Endothelial cell of umbilical vein (primary cell): ENCODE results near the gene CNKSR3. TPM values are rescaled to one million over a fixed set of nuclear protein-coding genes. Genes with fewer than 3 reads are reported as not detected.

Experiments
- BruUV-seq: library from RNA; stranded (reverse); fragments of 400-500 nt; replicated peaks from 2 replicates; lab custom pipeline; 2021; lab: Mats Ljungman, UMichigan
- CTCF ChIA-PET: fragments of 300-600, 350-600 bp; sonication (Branson Sonifier 250); formaldehyde crosslinking; loops from one replicate; lab custom pipeline; 2021; ENCODE audit warnings: antibody characterized with exemption, inconsistent platforms; lab: Charles Lee
- POLR2A ChIA-PET: fragments of 300-600, 350-600 bp; sonication (Branson Sonifier 250); formaldehyde crosslinking; loops from one replicate; lab custom pipeline; 2021; ENCODE audit warnings: antibody characterized with exemption, inconsistent platforms; lab: Charles Lee
- DNase-seq: peaks from one replicate; pipeline ENCODE4 v3.0.0-alpha.2; 2011; ENCODE audit warnings: low read depth, low spot score
- FAIRE-seq: peaks from 2 replicates; lab custom pipeline; 2011; peaks lifted over from hg19 to GRCh38; lab: Jason Lieb, UNC
- H2AFZ ChIP-seq: 2 replicates; pipeline ENCODE4 v1.6.0; 2012; ENCODE audit warnings: low read depth, low read length, control low read depth, inconsistent platforms
- H3K27ac ChIP-seq: 2 replicates; pipeline ENCODE4 v1.5.1; 2011; ENCODE audit warnings: low read depth, mild to moderate bottlenecking, control low read depth, low read length, moderate library complexity; ENCODE audit not compliant: insufficient read depth
- H3K27me3 ChIP-seq, 2 experiments: 2 replicates each; pipeline versions ENCODE4 v1.6.0 to v1.6.1; 2011; ENCODE audit warnings: low read length in 2 of 2, mixed read lengths in 1 of 2; ENCODE audit not compliant: control insufficient read depth in 2 of 2, insufficient read depth in 2 of 2
- H3K36me3 ChIP-seq, 2 experiments: 2 replicates in 1 of 2; 3 replicates in 1 of 2; pipeline ENCODE4 v1.5.1; 2011; ENCODE audit warnings: low read length in 2 of 2, mild to moderate bottlenecking in 1 of 2, moderate library complexity in 1 of 2; ENCODE audit not compliant: control insufficient read depth in 2 of 2, insufficient read depth in 2 of 2; ENCODE audit errors: extremely low read depth in 1 of 2
- H3K4me1 ChIP-seq: 3 replicates; pipeline ENCODE4 v1.5.1; 2011; ENCODE audit warnings: mild to moderate bottlenecking, low read length; ENCODE audit not compliant: control insufficient read depth, insufficient read depth; ENCODE audit errors: extremely low read depth
- H3K4me2 ChIP-seq: 2 replicates; pipeline ENCODE4 v1.6.1; 2011; ENCODE audit warnings: low read length, control low read depth, mixed read lengths; ENCODE audit not compliant: insufficient read depth
- H3K4me3 ChIP-seq, 3 experiments: fragments of 200-600 bp in 1 of 3; sonication (generic), shearing (Covaris generic) in 1 of 3; replicated peaks in 1 of 3; 2 replicates each; pipeline ENCODE4 v1.5.1; 2011 to 2016; ENCODE audit warnings: control low read depth in 3 of 3, low read length in 3 of 3, mild to moderate bottlenecking in 2 of 3, inconsistent platforms in 1 of 3, low read depth in 1 of 3, moderate library complexity in 1 of 3; ENCODE audit not compliant: insufficient read depth in 1 of 3
- H3K79me2 ChIP-seq: 2 replicates; pipeline ENCODE4 v1.6.0; 2012; ENCODE audit warnings: low read length, inconsistent platforms; ENCODE audit not compliant: control insufficient read depth, insufficient read depth
- H3K9ac ChIP-seq: replicated peaks from 2 replicates; pipeline ENCODE3; 2011; ENCODE audit warnings: low read length, control low read depth; ENCODE audit not compliant: insufficient read depth; ENCODE audit errors: extremely low read depth
- H3K9me1 ChIP-seq: replicated peaks from 3 replicates; pipeline ENCODE4 v1.6.0; 2011; ENCODE audit warnings: mild to moderate bottlenecking, low read length; ENCODE audit not compliant: control insufficient read depth, insufficient read depth; ENCODE audit errors: extremely low read depth
- H3K9me3 ChIP-seq: replicated peaks from 2 replicates; pipeline ENCODE4 v1.5.1; 2012; ENCODE audit warnings: low read length, inconsistent platforms; ENCODE audit not compliant: control insufficient read depth, insufficient read depth
- H4K20me1 ChIP-seq: replicated peaks from 2 replicates; pipeline ENCODE3; 2011; ENCODE audit warnings: mild to moderate bottlenecking, low read length; ENCODE audit not compliant: control insufficient read depth, insufficient read depth; ENCODE audit errors: extremely low read depth
- EZH2 ChIP-seq: IDR thresholded peaks from 2 replicates; pipeline ENCODE4 v1.6.1; 2012; ENCODE audit warnings: borderline replicate concordance, low read depth, mild to moderate bottlenecking, moderate library complexity, low read length, inconsistent platforms; ENCODE audit not compliant: severe bottlenecking
- FOS ChIP-seq: IDR thresholded peaks from 2 replicates; pipeline ENCODE4 v1.6.1; 2011; ENCODE audit warnings: mild to moderate bottlenecking, low read length, moderate library complexity, borderline replicate concordance; ENCODE audit not compliant: insufficient read depth
- GATA2 ChIP-seq: IDR thresholded peaks from 2 replicates; pipeline ENCODE4 v1.7.0; 2011; ENCODE audit warnings: low read depth, mild to moderate bottlenecking, moderate library complexity, mixed read lengths, low read length; ENCODE audit not compliant: insufficient read length, insufficient read depth
- MYC ChIP-seq: IDR thresholded peaks from one replicate; pipeline ENCODE4 v1.6.1; 2011; ENCODE audit warnings: mild to moderate bottlenecking, low read depth, low read length
- POLR2AphosphoS5 ChIP-seq: IDR thresholded peaks from 2 replicates; pipeline ENCODE4 v1.6.1; 2012; ENCODE audit warnings: low read depth, mild to moderate bottlenecking, control low read depth, low read length, moderate library complexity; ENCODE audit not compliant: insufficient read depth
- dilution Hi-C: fragments of 300-500 bp; cut with MboI; formaldehyde crosslinking; loops from one replicate; pipeline ENCODE4 v1.15.0; 2019; ENCODE audit warnings: low sequenced_read_pairs; ENCODE audit not compliant: extremely low pct_ligation_motif_present
- intact Hi-C: fragments of 100-400 bp; cut with micrococcal nuclease; formaldehyde crosslinking; loops from one replicate; pipeline ENCODE4 v1.10.0; 2022
- polyA plus RNA-seq, 4 experiments: library from polyadenylated mRNA; depleted of rRNA in 3 of 4; stranded (reverse) in 3 of 4; unstranded in 1 of 4; fragments of >200 nt; gene quantifications; 2 replicates each; pipeline versions ENCODE4 v1.2.1 to v1.2.3, GENCODE V29; 2011 to 2012; ENCODE audit warnings: missing spikeins in 1 of 4
- total RNA-seq: library from RNA; stranded (reverse); gene quantifications from 2 replicates; pipeline ENCODE4 v1.2.3, GENCODE V29; 2021
- TF ChIP-seq, protein P1 (sequence below), 2 donors: IDR thresholded peaks; 1 replicate in 1 of 2; 2 replicates in 1 of 2; pipeline ENCODE4 v1.5.1; 2011; ENCODE audit warnings: low read length in 2 of 2, mild to moderate bottlenecking in 2 of 2, moderate library complexity in 2 of 2, control low read depth in 1 of 2, inconsistent platforms in 1 of 2, low read depth in 1 of 2; ENCODE audit not compliant: insufficient read depth in 1 of 2; ENCODE audit errors: extremely low read depth in 1 of 2
- TF ChIP-seq, protein P2 (sequence below): IDR thresholded peaks from 2 replicates; pipeline ENCODE4 v1.6.1; 2011; ENCODE audit not compliant: insufficient read depth, insufficient read length

CNKSR3 gene
- total and polyA plus RNA-seq, 2 donors (not counting 3 experiments of a cell fraction or from before 2014, with no cell fraction given) = 2.3 to 15.6 TPM

DNA sequence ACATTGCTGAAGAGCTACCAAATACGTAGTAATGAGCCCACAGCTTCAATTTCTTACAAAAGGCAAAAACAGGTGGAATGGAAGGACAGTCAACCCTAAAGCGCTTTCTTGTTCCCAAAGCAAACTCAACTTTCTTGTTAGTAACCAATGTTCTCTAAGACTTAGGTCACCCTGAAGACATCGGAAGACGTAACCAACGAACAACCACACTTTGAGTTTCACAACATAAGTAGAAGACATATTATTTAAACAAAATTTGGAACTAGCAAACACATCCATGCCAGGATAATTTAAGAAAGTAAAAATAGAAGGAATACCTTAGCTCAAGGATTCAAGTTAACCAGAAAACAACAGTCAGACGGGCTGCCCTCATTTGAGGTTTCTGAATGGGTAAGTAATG, 51.0 kb downstream of the CNKSR3 start:
- Histone ChIP-seq H3K4me1 (no peaks in the 10 kb centered on the region), H4K20me1 (peaks cover 2% of the 10 kb centered on the region), H3K27me3 (no peaks in the 10 kb centered on the region), H3K4me2 (no peak overlapping the region), H3K4me3 (no peak overlapping the region), H3K27ac (no peak overlapping the region), H3K36me3 (no peaks in the 10 kb centered on the region), H3K79me2 (no peaks in the 10 kb centered on the region), H3K9ac (no peak overlapping the region), H3K9me3 (no peaks in the 10 kb centered on the region), H3K9me1 (no peaks in the 10 kb centered on the region), H2AFZ (no peak overlapping the region)
- ChIA-PET POLR2A (interaction anchor here (0.9 kb wide), 1 partner anchor 15 kb away, joined by 3 read pairs; no protein-coding TSS in a partner anchor), CTCF (interaction anchor here (0.6 to 2.0 kb wide), 4 partner anchors 9 to 51 kb away, joined by 3 to 6 read pairs (median 5); partner anchors contain the start of gene CNKSR3)
- intact Hi-C loops = no loop called here
- FAIRE-seq = no peak
- no peak for DNase-seq
- dilution Hi-C loops = no loop called here
- no peak for TF ChIP-seq POLR2AphosphoS5
- TF ChIP-seq, protein P1, sequence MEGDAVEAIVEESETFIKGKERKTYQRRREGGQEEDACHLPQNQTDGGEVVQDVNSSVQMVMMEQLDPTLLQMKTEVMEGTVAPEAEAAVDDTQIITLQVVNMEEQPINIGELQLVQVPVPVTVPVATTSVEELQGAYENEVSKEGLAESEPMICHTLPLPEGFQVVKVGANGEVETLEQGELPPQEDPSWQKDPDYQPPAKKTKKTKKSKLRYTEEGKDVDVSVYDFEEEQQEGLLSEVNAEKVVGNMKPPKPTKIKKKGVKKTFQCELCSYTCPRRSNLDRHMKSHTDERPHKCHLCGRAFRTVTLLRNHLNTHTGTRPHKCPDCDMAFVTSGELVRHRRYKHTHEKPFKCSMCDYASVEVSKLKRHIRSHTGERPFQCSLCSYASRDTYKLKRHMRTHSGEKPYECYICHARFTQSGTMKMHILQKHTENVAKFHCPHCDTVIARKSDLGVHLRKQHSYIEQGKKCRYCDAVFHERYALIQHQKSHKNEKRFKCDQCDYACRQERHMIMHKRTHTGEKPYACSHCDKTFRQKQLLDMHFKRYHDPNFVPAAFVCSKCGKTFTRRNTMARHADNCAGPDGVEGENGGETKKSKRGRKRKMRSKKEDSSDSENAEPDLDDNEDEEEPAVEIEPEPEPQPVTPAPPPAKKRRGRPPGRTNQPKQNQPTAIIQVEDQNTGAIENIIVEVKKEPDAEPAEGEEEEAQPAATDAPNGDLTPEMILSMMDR (IDR thresholded peaks at IDR 0.05; ENCODE audit: extremely low read depth in 1 of 2, insufficient read depth in 1 of 2, low read depth in 1 of 2, low read length in 2 of 2) = no peak
- no peak for TF ChIP-seq EZH2
- no peak for TF ChIP-seq FOS
- TF ChIP-seq, protein P2, sequence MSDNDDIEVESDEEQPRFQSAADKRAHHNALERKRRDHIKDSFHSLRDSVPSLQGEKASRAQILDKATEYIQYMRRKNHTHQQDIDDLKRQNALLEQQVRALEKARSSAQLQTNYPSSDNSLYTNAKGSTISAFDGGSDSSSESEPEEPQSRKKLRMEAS = no peak
- no peak for TF ChIP-seq MYC
- no peak for TF ChIP-seq GATA2
- BruUV-seq = no TSS peak
